ENCODE measurements around the gene IFI35. TPM values are rescaled to one million over a fixed set of nuclear protein-coding genes. Genes with fewer than 3 reads are reported as not detected.
"Not testable (repeated sequence)": the region's sequence is repeated elsewhere in the genome, so short reads cannot be mapped to it uniquely, and the experiment has no call there.

The IFI35 gene
- total RNA-seq, 1 donor from 2014 or later, result 9.7 TPM

GRCh38 chr17:43042025-43042628, 35.5 kb downstream of the IFI35 start:
- no peak for TF ChIP-seq CTCF (IDR thresholded peaks at IDR 0.05; ENCODE audit: insufficient read depth, low read length, poor library complexity, severe bottlenecking)
- DNase-seq (ENCODE audit: low read depth), result no peak
- H3K27me3 ChIP-seq (ENCODE audit: control insufficient read depth, insufficient read depth, low read length), result no peaks in the 10 kb centered on the region
- no peak overlapping the region for H3K4me3 ChIP-seq (ENCODE audit: low read depth, low read length)
- H3K36me3 ChIP-seq (ENCODE audit: control insufficient read depth, insufficient read depth, low read length), result no peaks in the 10 kb centered on the region

GRCh38 chr17:43043307-43043706, 36.7 kb downstream of the IFI35 start:
- DNase-seq (ENCODE audit: low read depth), result no peak
- TF ChIP-seq CTCF (IDR thresholded peaks at IDR 0.05; ENCODE audit: insufficient read depth, low read length, poor library complexity, severe bottlenecking), result no peak
- Histone ChIP-seq H3K27me3 (ENCODE audit: control insufficient read depth, insufficient read depth, low read length) (no peaks in the 10 kb centered on the region), H3K4me3 (ENCODE audit: low read depth, low read length) (no peak overlapping the region), H3K36me3 (ENCODE audit: control insufficient read depth, insufficient read depth, low read length) (no peaks in the 10 kb centered on the region)

GRCh38 chr17:43044024-43044423, 37.4 kb downstream of the IFI35 start:
- no peaks in the 10 kb centered on the region for H3K36me3 ChIP-seq (ENCODE audit: control insufficient read depth, insufficient read depth, low read length)
- no peak overlapping the region for H3K4me3 ChIP-seq (ENCODE audit: low read depth, low read length)
- H3K27me3 ChIP-seq (ENCODE audit: control insufficient read depth, insufficient read depth, low read length), result no peaks in the 10 kb centered on the region
- TF ChIP-seq CTCF (IDR thresholded peaks at IDR 0.05; ENCODE audit: insufficient read depth, low read length, poor library complexity, severe bottlenecking), result no peak
- DNase-seq (ENCODE audit: low read depth), result no peak

DNA sequence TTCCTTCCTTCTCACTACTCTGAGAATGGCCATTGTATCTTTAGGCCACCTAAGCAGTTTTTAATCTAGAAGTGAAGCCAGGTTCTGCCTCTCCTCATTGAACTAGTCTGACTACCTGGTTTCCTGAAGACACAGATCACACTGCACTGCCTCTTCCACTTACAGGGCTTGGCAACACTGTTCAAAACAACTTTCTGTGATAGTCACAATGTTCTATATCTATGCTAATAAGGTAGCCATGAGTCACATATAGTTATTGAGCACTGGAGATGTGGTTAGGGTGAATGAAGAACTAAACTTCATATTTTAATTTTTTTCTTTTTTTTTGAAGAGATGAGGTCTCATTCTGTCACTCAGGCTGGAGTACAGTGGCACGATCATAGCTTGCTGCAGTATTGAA, 45.4 kb downstream of the IFI35 start:
- TF ChIP-seq CTCF (IDR thresholded peaks at IDR 0.05; ENCODE audit: insufficient read depth, low read length, poor library complexity, severe bottlenecking), result no peak
- Histone ChIP-seq H3K4me3 (ENCODE audit: low read depth, low read length) (no peak overlapping the region), H3K36me3 (ENCODE audit: control insufficient read depth, insufficient read depth, low read length) (no peaks in the 10 kb centered on the region), H3K27me3 (ENCODE audit: control insufficient read depth, insufficient read depth, low read length) (no peaks in the 10 kb centered on the region)
- DNase-seq (ENCODE audit: low read depth), result no peak

DNA sequence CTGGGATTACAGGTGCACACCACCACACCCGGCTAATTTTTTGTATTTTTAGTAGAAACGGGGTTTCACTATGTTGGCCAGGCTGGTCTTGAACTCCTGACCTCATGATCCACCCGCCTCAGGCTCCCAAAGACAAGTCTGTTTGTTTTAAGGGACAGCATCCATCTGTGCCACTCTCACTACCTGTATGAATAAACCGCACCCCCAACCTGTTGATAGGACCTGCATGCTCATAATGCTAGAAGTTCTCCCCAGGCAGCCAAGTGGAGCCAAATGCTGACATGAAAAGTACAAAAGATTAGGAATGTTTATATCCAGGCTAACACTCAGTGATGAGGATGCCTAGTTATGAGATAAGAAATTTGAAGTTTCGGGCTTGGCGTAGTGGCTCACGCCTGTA, 46.4 kb downstream of the IFI35 start:
- H3K27me3 ChIP-seq (ENCODE audit: control insufficient read depth, insufficient read depth, low read length); DNase-seq (ENCODE audit: low read depth); H3K36me3 ChIP-seq (ENCODE audit: control insufficient read depth, insufficient read depth, low read length); H3K4me3 ChIP-seq (ENCODE audit: low read depth, low read length): not testable (repeated sequence)

DNA sequence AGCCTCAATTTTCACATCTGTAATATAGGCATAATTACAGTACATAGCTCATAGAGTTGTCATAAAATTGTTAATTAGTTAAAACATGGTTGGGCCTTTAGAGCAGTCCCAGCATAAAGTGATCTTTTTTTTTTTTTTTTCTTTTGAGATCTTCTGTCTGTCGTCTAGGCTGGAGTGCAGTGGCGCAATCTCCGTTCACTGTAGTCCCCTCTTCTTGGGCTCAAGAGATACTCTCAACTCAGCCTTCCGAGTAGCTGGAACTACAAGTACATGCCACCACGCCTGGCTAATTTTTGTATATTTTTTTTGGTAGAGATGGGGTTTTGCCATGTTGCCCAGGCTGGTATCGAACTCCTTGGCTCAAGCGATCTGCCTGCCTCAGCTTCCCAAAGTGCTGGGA, 49.5 kb downstream of the IFI35 start:
- Histone ChIP-seq H3K36me3 (ENCODE audit: control insufficient read depth, insufficient read depth, low read length) (no peaks in the 10 kb centered on the region), H3K4me3 (ENCODE audit: low read depth, low read length) (no peak overlapping the region), H3K27me3 (ENCODE audit: control insufficient read depth, insufficient read depth, low read length) (no peaks in the 10 kb centered on the region)
- no peak for TF ChIP-seq CTCF (IDR thresholded peaks at IDR 0.05; ENCODE audit: insufficient read depth, low read length, poor library complexity, severe bottlenecking)
- no peak for DNase-seq (ENCODE audit: low read depth)

Measured in kidney epithelial cell (primary cell).